ENCODE data around the gene SNUPN. TPM values are rescaled to one million over a fixed set of nuclear protein-coding genes. Genes with fewer than 3 reads are reported as not detected.
A peak's percentile ranks its signal among the peaks of the same experiment; 100 is the strongest.

Gene SNUPN
- total RNA-seq, 1 experiment from 2014 or later, result 23.5 TPM

GRCh38 chr15:75659928-75660645 lies 34.6 kb upstream of the SNUPN start:
- Histone ChIP-seq H3K4me3 (no peak overlapping the region), H3K36me3 (no peaks in the 10 kb centered on the region), H3K27ac (no peak overlapping the region), H3K4me1 (0 out of 2 replicates have a peak, but pooled peaks cover 2% of the 10 kb centered on the region), H3K27me3 (no peaks in the 10 kb centered on the region), H3K9me3 (replicated peaks) (no peaks in the 10 kb centered on the region)
- no peak for DNase-seq

GRCh38 chr15:75659141-75659771 lies 33.7 kb upstream of the SNUPN start:
- Histone ChIP-seq H3K27ac (no peak overlapping the region), H3K9me3 (replicated peaks) (no peaks in the 10 kb centered on the region), H3K4me1 (0 out of 2 replicates have a peak, but pooled peaks cover 2% of the 10 kb centered on the region), H3K36me3 (no peaks in the 10 kb centered on the region), H3K27me3 (no peaks in the 10 kb centered on the region), H3K4me3 (no peak overlapping the region)
- no peak for DNase-seq

GRCh38 chr15:75656813-75657212 lies 31.3 kb upstream of the SNUPN start:
- no peaks in the 10 kb centered on the region for H3K9me3 ChIP-seq (replicated peaks)
- 0 out of 2 replicates have a peak, but pooled peaks cover 2% of the 10 kb centered on the region for H3K4me1 ChIP-seq
- no peak overlapping the region for H3K4me3 ChIP-seq
- H3K36me3 ChIP-seq, result no peaks in the 10 kb centered on the region
- no peak overlapping the region for H3K27ac ChIP-seq
- no peak for DNase-seq
- H3K27me3 ChIP-seq, result no peaks in the 10 kb centered on the region

GRCh38 chr15:75656331-75656730 lies 30.8 kb upstream of the SNUPN start:
- no peaks in the 10 kb centered on the region for H3K36me3 ChIP-seq
- H3K27ac ChIP-seq, result no peak overlapping the region
- H3K4me1 ChIP-seq, result peaks cover 4% of the 10 kb centered on the region; the same call in 1 of the 2 replicates
- no peaks in the 10 kb centered on the region for H3K27me3 ChIP-seq
- no peak for DNase-seq
- no peak overlapping the region for H3K4me3 ChIP-seq
- no peaks in the 10 kb centered on the region for H3K9me3 ChIP-seq (replicated peaks)

- H3K4me1 ChIP-seq, result peaks cover 7% of the 10 kb centered on the region; the same call in 1 of the 2 replicates
- H3K9me3 ChIP-seq (replicated peaks), result no peaks in the 10 kb centered on the region
- no peak overlapping the region for H3K4me3 ChIP-seq
- no peak for DNase-seq
- no peaks in the 10 kb centered on the region for H3K27me3 ChIP-seq
- H3K36me3 ChIP-seq, result no peaks in the 10 kb centered on the region
- no peak overlapping the region for H3K27ac ChIP-seq
Observed at GRCh38 chr15:75655931-75656330, 30.4 kb upstream of the SNUPN start.

GRCh38 chr15:75654201-75654907 lies 28.8 kb upstream of the SNUPN start:
- no peaks in the 10 kb centered on the region for H3K9me3 ChIP-seq (replicated peaks)
- 0 out of 2 replicates have a peak, but pooled peaks cover 4% of the 10 kb centered on the region for H3K36me3 ChIP-seq
- H3K27me3 ChIP-seq, result no peaks in the 10 kb centered on the region
- peaks cover 6% of the 10 kb centered on the region; the same call in 1 of the 2 replicates for H3K4me1 ChIP-seq
- H3K4me3 ChIP-seq, result no peak overlapping the region
- no peak for DNase-seq
- no peak overlapping the region for H3K27ac ChIP-seq

- Histone ChIP-seq H3K27ac (no peak overlapping the region), H3K9me3 (replicated peaks) (no peaks in the 10 kb centered on the region), H3K27me3 (no peaks in the 10 kb centered on the region), H3K36me3 (0 out of 2 replicates have a peak, but pooled peaks cover 4% of the 10 kb centered on the region), H3K4me1 (peaks cover 6% of the 10 kb centered on the region; the same call in 1 of the 2 replicates), H3K4me3 (no peak overlapping the region)
- no peak for DNase-seq
Observed at GRCh38 chr15:75653347-75653913, 27.9 kb upstream of the SNUPN start.

- no peaks in the 10 kb centered on the region for H3K9me3 ChIP-seq (replicated peaks)
- 0 out of 2 replicates have a peak, but pooled peaks cover 4% of the 10 kb centered on the region for H3K36me3 ChIP-seq
- H3K4me1 ChIP-seq, result peaks cover 6% of the 10 kb centered on the region; the same call in 1 of the 2 replicates
- DNase-seq, result no peak
- H3K4me3 ChIP-seq, result no peak overlapping the region
- no peak overlapping the region for H3K27ac ChIP-seq
- H3K27me3 ChIP-seq, result no peaks in the 10 kb centered on the region
Observed at GRCh38 chr15:75651810-75652543, 26.5 kb upstream of the SNUPN start.

- H3K9me3 ChIP-seq (replicated peaks), result no peaks in the 10 kb centered on the region
- 0 out of 2 replicates have a peak, but pooled peaks cover 4% of the 10 kb centered on the region for H3K36me3 ChIP-seq
- DNase-seq, result no peak
- H3K4me3 ChIP-seq, result no peak overlapping the region
- no peak overlapping the region for H3K27ac ChIP-seq
- no peaks in the 10 kb centered on the region for H3K27me3 ChIP-seq
- H3K4me1 ChIP-seq, result peaks cover 6% of the 10 kb centered on the region; the same call in 1 of the 2 replicates
Observed at GRCh38 chr15:75650908-75651809, 25.6 kb upstream of the SNUPN start.

GRCh38 chr15:75649848-75650247 lies 24.3 kb upstream of the SNUPN start:
- Histone ChIP-seq H3K4me3 (no peak overlapping the region), H3K27ac (no peak overlapping the region), H3K4me1 (peaks cover 6% of the 10 kb centered on the region; the same call in 1 of the 2 replicates), H3K27me3 (no peaks in the 10 kb centered on the region), H3K36me3 (0 out of 2 replicates have a peak, but pooled peaks cover 4% of the 10 kb centered on the region), H3K9me3 (replicated peaks) (no peaks in the 10 kb centered on the region)
- no peak for DNase-seq

GRCh38 chr15:75649045-75649761 lies 23.7 kb upstream of the SNUPN start:
- H3K4me1 ChIP-seq, result peaks cover 6% of the 10 kb centered on the region; the same call in 1 of the 2 replicates
- DNase-seq, result no peak
- no peaks in the 10 kb centered on the region for H3K9me3 ChIP-seq (replicated peaks)
- H3K27ac ChIP-seq, result no peak overlapping the region
- H3K27me3 ChIP-seq, result no peaks in the 10 kb centered on the region
- H3K36me3 ChIP-seq, result 0 out of 2 replicates have a peak, but pooled peaks cover 4% of the 10 kb centered on the region
- H3K4me3 ChIP-seq, result peak overlapping the region; percentile 82

- peak; percentile 47 to 55 for DNase-seq
- peak overlapping the region; percentile 52 for H3K27ac ChIP-seq
- H3K27me3 ChIP-seq, result no peaks in the 10 kb centered on the region
- peaks cover 6% of the 10 kb centered on the region; the same call in 1 of the 2 replicates for H3K4me1 ChIP-seq
- H3K9me3 ChIP-seq (replicated peaks), result no peaks in the 10 kb centered on the region
- peak overlapping the region; percentile 82 for H3K4me3 ChIP-seq
- 0 out of 2 replicates have a peak, but pooled peaks cover 4% of the 10 kb centered on the region for H3K36me3 ChIP-seq
Observed at GRCh38 chr15:75648156-75649000, 22.9 kb upstream of the SNUPN start.
